Measurements from ENCODE around the gene CEND1. TPM values are rescaled to one million over a fixed set of nuclear protein-coding genes. Genes with fewer than 3 reads are reported as not detected.

CEND1 gene
- total and polyA plus RNA-seq, 2 of the 13 experiments (the other 11 are each of a cell fraction or from before 2014, with no cell fraction given), result not detected

DNA sequence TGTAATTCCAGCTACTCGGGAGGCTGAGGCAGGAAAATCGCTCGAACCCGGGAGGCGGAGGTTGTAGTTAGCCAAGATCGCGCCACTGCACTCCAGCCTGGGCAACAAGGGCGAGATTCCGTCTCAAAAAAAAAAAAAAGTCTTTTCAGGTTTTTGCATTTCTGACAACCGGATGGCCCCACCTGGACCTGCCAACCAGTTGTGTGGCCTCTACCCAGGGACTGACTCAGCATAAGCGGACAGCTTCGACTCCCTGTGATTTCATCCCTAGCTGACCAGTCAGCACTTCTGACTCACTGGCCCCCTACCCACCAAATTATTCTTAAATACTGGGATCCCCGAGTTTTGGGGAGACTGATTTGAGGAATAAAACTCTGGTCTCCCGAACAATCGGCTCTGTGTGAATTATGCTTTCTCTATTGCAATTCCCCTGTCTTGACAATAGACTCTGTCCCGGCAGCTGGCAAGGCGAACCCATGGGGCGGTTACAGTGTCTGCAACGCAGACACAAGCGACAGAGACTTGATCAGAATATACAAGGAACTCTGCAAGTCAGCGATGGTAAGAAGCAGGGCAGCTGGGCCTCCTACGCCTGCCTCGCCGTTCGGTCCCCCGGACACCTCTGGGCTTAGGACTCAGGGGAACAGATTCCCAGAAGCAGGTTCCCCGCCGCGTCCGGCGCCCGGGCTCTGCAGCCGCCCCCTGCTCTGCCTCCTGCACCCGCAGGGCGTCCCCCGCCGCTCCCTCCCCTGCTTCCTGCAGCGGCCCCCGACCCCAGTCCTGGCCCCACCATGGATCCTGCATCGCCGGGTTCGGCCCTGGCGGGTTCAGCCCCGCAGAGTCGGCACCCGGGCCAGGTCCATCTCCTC lies 43.4 kb downstream of the CEND1 start (continued):
- no peak for TF ChIP-seq ZEB1 (IDR thresholded peaks at IDR 0.05; ENCODE audit: insufficient replicate concordance, low read depth)
- TF ChIP-seq ZNF230 (CRISPR knock-in tag; IDR thresholded peaks at IDR 0.05), result 0 out of 2 replicates have a peak, but pooled peaks have one; percentile 77
- no peak for TF ChIP-seq EHMT2 (IDR thresholded peaks at IDR 0.05; ENCODE audit: borderline replicate concordance, low read depth, low read length)
- 0 out of 2 replicates have a peak, but pooled peaks have one; percentile 66 for TF ChIP-seq ZNF510 (CRISPR knock-in tag; IDR thresholded peaks at IDR 0.05; ENCODE audit: low read depth)
- TF ChIP-seq, protein P1, sequence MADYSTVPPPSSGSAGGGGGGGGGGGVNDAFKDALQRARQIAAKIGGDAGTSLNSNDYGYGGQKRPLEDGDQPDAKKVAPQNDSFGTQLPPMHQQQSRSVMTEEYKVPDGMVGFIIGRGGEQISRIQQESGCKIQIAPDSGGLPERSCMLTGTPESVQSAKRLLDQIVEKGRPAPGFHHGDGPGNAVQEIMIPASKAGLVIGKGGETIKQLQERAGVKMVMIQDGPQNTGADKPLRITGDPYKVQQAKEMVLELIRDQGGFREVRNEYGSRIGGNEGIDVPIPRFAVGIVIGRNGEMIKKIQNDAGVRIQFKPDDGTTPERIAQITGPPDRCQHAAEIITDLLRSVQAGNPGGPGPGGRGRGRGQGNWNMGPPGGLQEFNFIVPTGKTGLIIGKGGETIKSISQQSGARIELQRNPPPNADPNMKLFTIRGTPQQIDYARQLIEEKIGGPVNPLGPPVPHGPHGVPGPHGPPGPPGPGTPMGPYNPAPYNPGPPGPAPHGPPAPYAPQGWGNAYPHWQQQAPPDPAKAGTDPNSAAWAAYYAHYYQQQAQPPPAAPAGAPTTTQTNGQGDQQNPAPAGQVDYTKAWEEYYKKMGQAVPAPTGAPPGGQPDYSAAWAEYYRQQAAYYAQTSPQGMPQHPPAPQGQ (CRISPR knock-in tag; IDR thresholded peaks at IDR 0.05; ENCODE audit: borderline replicate concordance), result no peak
- no peak for TF ChIP-seq SNAI1 (CRISPR knock-in tag; IDR thresholded peaks at IDR 0.05; ENCODE audit: borderline replicate concordance)
- no peak for TF ChIP-seq ELF1 (CRISPR knock-in tag; IDR thresholded peaks at IDR 0.05)
- 0 out of 2 replicates have a peak, but pooled peaks have one; percentile 44 for TF ChIP-seq ZNF367 (CRISPR knock-in tag; IDR thresholded peaks at IDR 0.05; ENCODE audit: borderline replicate concordance)
- TF ChIP-seq, protein P2, sequence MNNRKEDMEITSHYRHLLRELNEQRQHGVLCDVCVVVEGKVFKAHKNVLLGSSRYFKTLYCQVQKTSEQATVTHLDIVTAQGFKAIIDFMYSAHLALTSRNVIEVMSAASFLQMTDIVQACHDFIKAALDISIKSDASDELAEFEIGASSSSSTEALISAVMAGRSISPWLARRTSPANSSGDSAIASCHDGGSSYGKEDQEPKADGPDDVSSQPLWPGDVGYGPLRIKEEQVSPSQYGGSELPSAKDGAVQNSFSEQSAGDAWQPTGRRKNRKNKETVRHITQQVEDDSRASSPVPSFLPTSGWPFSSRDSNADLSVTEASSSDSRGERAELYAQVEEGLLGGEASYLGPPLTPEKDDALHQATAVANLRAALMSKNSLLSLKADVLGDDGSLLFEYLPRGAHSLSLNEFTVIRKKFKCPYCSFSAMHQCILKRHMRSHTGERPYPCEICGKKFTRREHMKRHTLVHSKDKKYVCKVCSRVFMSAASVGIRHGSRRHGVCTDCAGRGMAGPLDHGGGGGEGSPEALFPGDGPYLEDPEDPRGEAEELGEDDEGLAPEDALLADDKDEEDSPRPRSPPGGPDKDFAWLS (CRISPR knock-in tag; IDR thresholded peaks at IDR 0.05; ENCODE audit: borderline replicate concordance), result 0 out of 2 replicates have a peak, but pooled peaks have one; percentile 26
- TF ChIP-seq ZNF607 (CRISPR knock-in tag; IDR thresholded peaks at IDR 0.05; ENCODE audit: borderline replicate concordance), result no peak
- peak; percentile 26; the same call in 1 of the 2 replicates for TF ChIP-seq ZNF670 (CRISPR knock-in tag; IDR thresholded peaks at IDR 0.05; ENCODE audit: borderline replicate concordance)
- TF ChIP-seq HMG20A (CRISPR knock-in tag; IDR thresholded peaks at IDR 0.05; ENCODE audit: borderline replicate concordance), result no peak
- 0 out of 2 replicates have a peak, but pooled peaks have one; percentile 43 for TF ChIP-seq ISX (CRISPR knock-in tag; conservative IDR thresholded peaks at IDR 0.05)
- TF ChIP-seq, protein P3, sequence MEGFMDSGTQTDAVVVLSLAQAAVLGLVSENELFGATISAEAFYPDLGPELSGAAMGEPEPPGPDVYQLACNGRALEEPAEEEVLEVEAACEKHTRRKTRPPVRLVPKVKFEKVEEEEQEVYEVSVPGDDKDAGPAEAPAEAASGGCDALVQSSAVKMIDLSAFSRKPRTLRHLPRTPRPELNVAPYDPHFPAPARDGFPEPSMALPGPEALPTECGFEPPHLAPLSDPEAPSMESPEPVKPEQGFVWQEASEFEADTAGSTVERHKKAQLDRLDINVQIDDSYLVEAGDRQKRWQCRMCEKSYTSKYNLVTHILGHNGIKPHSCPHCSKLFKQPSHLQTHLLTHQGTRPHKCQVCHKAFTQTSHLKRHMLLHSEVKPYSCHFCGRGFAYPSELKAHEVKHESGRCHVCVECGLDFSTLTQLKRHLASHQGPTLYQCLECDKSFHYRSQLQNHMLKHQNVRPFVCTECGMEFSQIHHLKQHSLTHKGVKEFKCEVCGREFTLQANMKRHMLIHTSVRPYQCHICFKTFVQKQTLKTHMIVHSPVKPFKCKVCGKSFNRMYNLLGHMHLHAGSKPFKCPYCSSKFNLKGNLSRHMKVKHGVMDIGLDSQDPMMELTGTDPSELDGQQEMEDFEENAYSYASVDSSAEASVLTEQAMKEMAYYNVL (CRISPR knock-in tag; IDR thresholded peaks at IDR 0.05; ENCODE audit: borderline replicate concordance), result no peak
- TF ChIP-seq RFXAP (CRISPR knock-in tag; IDR thresholded peaks at IDR 0.05; ENCODE audit: borderline replicate concordance), result 0 out of 2 replicates have a peak, but pooled peaks have one; percentile 25
- TF ChIP-seq PAX8 (CRISPR knock-in tag; IDR thresholded peaks at IDR 0.05; ENCODE audit: borderline replicate concordance), result 0 out of 2 replicates have a peak, but pooled peaks have one; percentile 43
- peak; percentile 66; the same call in 1 of the 2 replicates for TF ChIP-seq YEATS4 (CRISPR knock-in tag; IDR thresholded peaks at IDR 0.05; ENCODE audit: borderline replicate concordance)
- TF ChIP-seq SAP130 (CRISPR knock-in tag; IDR thresholded peaks at IDR 0.05; ENCODE audit: low read depth), result peak; percentile 33; the same call in 1 of the 2 replicates
- TF ChIP-seq KLF6 (CRISPR knock-in tag; IDR thresholded peaks at IDR 0.05), result no peak
- no peak for TF ChIP-seq ZNF335 (CRISPR knock-in tag; IDR thresholded peaks at IDR 0.05)
- TF ChIP-seq ZNF251 (CRISPR knock-in tag; IDR thresholded peaks at IDR 0.05), result 0 out of 2 replicates have a peak, but pooled peaks have one; percentile 27
- peak; percentile 57 for TF ChIP-seq ZNF460 (CRISPR knock-in tag; IDR thresholded peaks at IDR 0.05; ENCODE audit: borderline replicate concordance)
- TF ChIP-seq TOE1 (CRISPR knock-in tag; IDR thresholded peaks at IDR 0.05), result no peak

Data from HepG2 (cell line).